Stromal cell of bone marrow (primary cell): ENCODE data around the gene GRM8.

ENCODE experiments used
- DNase-seq: peaks from one replicate; pipeline ENCODE4 v3.0.0-alpha.2; 2012; ENCODE audit warnings: low read depth

Gene GRM8

DNA sequence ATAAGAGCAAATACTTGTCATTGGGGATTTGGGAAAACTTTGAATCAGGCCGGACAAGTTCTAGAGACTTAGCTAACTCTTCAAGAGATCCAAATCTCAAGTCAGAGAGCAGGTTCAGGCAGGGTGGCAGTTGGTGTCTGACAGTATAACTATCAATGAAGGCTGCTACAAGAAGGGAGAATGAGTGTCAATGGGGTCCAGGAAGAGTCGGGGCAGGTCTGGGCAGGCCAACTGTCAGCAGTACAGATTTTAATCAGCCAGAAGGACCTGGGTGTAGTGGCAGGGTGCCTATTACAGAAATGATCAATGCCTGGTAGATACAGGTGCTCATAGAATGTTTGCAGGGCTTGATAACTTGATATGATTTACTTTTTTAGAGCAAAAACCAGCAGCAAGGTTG lies 751.1 kb downstream of the GRM8 start:
- no peak for DNase-seq

DNA sequence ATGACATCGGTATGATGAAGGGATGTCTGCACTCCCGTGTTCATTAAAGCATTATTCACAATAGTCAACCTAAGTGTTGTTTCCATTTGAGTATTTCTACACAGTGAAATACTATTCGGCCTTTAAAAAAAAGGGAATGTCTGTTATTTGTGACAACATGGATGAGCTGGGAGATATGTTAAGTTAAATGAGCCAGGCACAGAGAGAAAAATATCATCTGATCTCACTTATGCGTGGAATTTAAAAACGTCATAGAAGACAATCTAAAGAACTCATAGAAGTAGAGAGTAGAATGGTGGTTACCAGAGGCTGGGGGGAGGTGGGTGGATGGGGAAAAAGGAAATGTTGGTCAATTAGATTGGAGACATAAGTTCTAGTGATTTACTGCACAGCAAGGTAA lies 753.3 kb downstream of the GRM8 start:
- DNase-seq, result no peak

DNA sequence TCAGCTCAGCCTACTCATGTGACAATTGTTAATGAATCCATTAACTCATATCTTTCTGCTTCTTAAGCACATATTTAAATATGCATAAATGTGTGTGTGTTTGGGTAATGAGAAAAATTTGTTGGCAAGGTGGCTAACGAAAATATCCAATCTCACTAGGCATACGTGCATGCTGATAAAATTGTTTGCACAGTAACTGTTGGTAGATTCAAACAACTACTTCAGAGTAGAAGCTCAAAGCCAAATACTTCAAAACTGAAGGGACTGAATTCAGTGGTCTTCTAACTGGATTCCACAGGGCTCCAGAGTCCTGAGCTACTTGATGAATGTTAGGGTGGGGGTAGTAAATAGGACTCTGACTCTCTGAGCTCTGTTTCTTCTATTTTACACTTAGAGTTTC lies 757.0 kb downstream of the GRM8 start:
- no peak for DNase-seq

DNA sequence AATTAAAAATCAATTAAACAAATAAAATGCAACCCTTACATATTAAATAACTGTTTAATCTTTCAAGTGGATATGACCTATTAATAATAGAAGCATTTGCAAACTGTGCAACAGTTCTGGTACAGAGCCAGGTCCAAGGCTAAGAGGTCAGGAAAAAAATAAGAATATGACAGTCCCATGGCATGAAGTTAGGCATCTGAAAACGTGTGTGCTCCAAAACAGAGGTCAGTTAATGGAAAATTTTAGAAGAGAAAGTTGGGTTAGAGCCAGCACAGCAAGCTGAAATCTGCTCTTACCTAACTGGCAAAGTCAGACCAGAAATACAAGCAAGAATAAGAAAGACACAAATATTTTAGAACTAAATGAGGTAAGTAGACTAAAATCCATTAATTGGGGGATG lies 757.7 kb downstream of the GRM8 start:
- DNase-seq, result no peak

DNA sequence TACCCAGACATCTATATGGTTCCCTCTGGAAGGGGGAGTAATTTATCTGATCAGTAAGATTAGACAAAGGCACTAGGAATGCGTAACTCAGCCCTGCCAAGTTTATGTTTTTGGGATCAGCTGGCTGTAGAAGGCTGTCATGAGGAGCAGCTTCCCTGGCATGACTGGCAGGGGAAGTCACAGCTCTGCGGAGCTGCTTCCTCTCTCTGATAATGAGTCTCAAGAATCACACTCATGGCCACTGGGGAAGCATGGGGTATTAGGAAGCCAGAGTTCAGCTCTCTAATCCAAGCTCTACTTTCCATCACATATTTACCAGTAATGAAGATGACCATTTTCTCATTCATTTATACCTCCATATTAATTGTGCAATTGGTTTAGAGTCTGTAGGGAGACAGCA lies 758.9 kb downstream of the GRM8 start:
- no peak for DNase-seq

DNA sequence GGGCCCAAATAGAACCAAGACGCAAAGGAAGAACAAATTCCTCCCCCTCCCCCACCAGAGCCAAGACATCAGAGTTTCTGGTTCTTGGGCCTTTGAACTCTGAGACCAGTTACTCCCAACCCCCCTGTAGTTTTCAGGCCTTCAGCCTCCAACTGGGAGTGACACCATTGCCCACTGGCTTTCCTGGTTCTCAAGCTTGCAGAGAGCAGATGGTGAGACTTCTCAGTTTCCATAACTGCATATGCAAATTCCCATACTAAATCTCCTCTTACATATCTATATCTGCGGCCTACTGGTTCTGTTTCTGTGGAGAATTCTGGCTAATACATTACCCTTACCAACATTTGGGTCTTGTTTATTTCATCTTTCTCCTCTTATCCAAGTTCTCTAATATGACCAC lies 762.9 kb downstream of the GRM8 start:
- no peak for DNase-seq

DNA sequence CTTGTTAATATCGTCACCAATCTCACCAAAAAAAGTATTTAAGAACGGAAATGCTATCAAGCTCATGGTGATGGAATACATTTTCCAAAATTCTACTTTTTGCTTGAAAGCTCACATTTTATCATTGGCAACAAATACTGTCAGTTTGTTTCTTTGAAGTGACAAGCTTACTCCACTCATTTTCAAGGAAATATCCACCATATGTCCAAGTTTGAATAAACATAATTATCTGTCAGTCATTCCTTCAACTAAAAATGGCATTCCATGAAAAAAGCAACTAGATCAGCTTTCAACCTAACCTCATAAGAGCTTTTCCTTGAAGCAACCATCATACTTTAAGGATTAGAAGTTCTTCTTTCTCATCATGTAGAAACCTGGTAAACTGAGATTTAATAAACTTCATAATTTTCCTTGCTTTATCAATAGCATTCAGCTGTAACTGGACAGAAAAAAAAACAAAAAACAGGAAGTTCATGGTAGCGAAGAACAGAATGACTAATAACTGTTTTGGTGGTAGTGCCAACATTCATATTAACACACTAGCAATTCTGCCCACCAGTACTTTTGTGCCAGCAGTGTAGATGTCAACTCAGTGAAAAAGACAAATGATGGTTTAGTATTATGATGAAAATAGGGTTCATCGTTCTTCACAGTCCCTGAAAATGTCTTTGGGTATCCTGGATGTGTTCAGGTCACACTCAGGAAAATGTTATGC lies 764.9 kb downstream of the GRM8 start:
- DNase-seq, result no peak

DNA sequence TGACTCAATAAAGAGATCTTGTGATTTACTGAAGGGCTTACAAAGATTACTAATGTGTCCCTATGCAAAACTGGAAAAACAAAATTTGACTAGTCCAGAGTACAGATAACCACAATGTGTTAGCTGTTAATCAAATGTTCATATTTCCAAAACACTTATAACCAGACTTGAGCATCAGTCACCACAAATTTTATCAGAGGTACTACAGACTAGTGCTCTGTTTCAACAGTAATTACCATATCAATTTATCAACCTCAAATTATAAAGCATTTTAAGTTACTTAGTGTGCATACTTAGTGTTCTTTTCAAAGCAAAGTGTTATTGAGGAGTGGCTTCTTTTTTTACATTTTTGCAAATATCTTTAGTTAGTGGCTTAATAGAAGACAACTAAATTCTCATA lies 765.9 kb downstream of the GRM8 start:
- DNase-seq, result no peak

DNA sequence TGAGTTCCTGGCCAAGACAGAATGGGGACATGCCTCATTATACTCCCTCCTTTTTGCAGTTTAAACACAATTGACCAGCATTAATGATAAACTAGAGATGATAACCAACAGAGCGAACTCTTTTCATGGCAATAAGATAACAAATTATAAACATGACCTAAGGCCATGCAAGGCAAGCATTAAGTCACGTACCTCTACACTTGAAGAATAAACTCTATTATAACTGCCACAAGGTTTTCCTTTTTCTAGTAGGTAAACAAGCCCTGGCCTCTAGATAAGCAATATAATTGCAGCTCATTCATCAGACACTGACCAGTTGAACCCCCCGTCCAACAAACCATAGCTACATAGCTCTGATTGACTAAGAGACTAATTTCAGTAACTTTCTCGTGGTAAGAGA lies 767.0 kb downstream of the GRM8 start:
- DNase-seq, result no peak

DNA sequence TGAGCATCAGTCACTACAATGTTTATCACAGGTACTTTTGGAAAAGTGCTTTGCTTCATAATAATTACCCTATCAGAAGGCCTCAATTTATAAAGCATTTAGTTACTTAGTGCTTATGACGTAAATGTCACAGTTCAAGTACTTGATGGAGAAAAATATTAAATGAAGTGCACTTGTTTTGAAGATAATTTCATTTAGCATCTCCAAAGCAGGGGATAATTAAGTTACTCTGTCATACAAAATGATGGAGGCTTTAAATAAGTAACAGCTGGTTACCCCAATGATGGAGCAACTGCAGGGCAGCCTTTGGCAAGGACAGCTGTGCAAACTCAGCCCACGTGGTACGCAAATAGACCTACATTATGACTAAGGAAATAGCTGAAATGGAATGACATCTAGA lies 768.8 kb downstream of the GRM8 start:
- DNase-seq, result no peak

DNA sequence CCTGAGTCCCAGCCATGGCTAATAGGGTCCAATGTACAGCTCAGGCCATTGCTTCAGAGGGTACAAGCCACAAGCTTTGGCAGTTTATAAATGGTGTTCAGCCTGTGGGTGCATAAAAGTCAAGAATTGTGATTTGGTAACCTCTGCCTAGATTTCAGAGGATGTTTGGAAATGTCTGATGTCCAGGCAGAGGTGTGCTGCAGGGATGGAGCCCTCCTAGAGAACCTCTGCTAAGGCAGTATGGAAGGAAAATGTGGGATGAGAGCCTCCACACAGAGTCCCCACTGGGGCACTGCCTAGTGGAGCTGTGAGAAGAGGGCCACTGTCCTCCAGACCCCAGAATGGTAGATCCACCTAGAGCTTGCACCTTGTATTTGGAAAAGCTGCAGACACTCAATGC lies 779.9 kb downstream of the GRM8 start:
- DNase-seq, result no peak

DNA sequence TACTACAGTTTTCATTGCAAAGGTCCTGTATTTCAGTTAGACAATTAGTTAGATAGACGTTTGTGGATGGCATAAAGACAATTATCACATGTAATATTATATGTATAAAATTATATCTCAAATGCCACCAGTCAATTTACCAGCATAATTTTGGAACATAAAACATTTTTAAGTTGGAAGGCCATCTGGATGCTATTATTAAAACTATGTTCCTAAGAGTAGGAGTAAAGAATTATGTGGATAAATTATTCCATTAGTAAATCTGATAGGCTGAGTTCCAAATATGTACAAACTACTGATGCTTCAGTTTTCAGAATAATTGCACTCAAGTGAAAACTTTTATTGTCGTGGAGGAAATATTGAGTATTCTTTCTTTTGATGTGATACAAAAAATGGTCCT lies 790.3 kb downstream of the GRM8 start:
- no peak for DNase-seq

DNA sequence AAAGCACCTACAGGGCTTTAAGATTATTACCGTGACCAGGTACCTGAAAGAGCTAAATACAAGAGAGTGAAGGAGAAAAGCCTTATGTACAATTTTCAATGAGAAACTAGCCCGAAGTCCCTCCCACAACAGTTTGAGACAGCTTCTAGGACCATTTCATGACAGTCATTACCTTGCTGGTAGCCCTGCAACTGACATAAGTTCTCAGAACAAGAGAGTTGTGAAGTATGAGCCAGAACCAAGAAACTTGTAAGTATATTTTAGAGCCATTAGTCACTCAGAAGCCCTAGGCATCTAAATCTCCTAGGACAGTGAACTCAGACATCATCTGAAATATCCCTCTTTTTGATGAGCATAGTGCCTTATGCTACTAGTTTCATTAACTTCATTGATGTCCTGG lies 792.1 kb downstream of the GRM8 start:
- DNase-seq, result no peak

DNA sequence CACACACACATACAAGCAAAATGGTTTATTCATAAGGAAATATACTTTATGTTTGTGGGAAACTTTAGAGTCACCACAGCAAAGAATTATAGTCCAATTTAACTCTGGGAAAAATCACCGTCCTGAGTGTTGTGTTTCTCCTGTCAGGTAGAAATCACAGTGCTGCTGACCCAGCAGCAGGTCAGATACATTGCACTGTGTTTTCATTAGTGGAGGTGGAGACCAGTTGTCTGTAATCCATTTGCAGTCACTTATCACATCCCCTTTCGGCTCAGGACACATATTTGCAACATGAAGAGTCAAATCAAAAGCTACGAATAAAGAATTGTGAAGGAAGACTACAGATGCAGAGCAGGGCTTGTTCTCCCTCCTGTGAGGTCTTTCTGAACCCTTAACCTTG lies 799.6 kb downstream of the GRM8 start:
- no peak for DNase-seq

DNA sequence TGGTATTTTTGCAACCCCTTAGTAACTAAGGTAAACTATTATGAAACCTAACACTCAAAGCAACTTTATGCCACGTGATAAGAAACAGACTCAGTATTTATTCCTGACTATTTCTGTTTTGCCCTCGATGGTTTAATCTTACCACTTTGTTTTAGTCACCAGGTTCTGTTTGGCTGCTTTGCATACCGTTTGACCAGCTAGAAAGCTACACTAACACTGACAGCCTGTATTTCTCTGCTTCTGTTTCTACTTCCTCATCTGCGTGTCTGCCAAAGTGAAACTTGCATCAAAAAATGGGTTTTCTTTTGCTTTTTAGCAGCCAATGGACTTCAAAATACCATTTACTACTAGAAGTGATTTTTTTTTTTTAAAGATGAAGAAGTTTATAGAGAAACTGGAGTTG lies 802.5 kb downstream of the GRM8 start:
- DNase-seq, result no peak

DNA sequence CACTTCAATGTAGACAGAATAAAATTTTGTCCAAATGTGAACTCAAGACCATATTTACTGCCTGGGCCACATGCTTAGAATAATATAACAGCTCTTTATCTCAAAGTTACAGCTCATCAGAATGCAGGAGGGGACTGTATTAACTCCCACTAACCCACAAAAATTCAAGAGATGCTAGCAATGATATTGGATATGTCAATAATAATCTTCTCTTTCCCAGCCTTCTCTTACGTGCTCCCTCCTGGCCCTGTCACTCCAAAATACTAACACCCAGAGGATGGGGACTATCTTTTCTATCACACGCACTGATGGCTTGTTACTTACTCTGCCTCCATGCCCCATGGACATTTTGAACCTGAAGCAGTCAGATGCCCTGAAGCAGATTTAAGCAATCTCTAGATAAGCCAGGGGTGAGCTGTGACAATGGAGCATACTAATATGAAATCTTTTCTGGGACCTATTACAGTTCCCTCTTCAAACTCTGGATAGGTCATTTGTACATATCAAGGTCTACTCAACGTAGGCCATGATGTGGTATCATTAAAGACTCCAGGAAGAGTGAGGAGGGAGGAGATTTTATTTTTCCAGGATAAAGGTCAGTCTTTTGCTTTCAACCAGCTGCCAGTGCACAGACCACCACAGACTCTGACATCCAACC lies 803.0 kb downstream of the GRM8 start:
- DNase-seq, result no peak

DNA sequence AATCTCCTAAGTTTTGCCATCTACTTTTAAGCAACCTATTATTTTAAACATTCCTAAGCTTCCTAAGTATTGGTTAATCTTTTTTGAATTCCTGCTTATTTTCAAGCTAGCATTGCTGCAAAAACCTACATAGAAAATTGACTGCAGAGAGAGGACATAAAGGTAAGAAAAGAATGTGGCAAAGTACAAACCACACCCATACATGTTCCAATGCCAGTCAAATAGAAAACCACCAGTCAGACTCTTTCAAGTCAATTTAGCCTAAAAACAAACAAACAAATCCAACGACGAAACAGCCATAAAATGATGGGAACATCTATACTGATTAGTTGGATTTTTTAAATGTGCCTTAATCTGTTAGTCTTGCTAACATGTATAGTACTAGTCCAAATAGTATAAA lies 804.8 kb downstream of the GRM8 start:
- no peak for DNase-seq

DNA sequence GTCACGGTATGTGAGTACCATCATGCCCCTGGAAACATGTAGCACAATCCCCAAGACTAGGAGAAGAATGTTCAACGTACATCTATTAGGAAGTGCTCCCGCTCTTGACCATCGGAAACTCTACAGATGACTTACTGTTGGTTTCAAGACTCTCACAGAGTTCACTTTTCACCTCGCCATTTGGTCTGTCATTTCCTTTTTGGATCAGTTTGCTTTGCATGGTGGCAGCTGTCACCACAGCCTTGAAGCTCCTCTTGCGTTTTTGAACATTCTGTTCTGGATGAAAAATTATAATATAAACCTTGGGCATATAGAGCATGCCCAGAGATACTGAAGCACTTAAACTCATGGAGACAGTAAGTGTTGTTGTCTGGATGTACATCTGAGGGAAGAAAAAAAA lies 806.8 kb downstream of the GRM8 start:
- no peak for DNase-seq

DNA sequence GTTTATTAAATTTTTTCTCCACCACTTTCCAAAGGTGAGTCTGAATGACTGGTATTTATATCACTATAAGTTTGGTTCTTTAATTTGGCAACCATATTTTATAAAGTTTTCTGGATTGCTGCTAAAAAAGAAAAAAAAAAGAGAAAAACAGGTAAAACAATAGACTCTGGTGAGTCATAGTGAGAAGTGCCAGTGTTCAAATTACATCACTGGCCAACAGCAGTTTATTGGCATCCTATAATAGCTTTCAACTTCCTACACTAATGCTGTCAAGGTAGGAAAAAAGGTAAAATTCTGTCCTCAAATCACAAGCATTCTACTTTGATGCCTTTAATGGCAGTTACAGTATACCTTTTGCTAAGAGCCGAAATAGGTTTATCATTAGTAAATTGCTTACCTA lies 808.8 kb downstream of the GRM8 start:
- DNase-seq, result no peak

DNA sequence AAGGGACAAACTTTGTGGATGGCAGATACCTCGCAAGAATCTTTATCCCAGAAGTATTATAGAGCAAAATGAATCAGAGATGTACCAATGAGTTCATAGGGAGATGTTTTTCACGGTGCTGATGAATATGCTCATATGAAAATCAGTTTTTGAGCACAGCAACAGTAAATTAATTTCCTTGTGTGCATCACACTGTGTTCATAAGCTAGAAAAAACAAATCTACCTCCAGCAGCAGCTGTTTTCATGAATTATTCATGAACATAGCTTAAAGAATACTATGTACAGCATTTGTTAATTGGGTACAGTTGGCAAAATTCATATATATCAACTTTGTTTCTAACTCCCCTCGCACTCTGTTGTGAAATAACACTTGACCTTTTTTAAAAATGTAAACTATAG lies 809.8 kb downstream of the GRM8 start:
- no peak for DNase-seq

DNA sequence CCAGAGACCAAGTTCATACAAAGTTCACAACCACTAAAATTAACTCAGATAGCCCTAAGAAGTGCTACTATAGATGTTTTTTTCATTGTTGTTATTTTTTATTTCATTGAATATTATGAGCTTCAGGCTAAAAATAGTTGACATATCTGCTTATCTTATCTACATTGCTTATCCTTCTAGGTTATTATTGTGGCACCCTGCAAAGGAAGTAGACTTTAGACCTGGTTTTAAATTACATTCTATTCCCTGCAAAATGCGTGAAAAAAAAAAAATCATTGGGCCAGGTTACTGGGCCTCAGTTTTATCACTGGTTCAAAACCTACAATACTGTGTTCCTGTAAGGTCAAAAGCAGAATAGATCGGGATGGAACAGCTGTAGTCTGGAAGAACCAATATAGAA lies 811.0 kb downstream of the GRM8 start:
- DNase-seq, result no peak

DNA sequence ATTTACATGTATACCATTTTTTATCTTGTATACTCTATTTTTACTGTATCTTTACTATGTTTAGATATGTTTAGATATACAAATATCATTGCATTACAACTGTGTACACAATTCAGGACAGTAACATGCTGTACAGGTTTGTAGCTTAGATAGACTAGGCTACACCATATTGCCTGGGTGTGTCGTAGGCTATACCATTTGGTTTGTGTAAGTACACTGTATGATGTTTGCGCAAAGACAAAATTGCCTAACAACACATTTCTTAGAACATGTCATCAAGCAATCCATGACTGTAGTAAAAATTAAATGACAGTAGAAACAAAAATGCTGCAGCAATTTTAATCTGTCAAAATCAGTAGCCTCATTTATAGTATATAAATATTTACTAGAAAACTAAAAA lies 812.2 kb downstream of the GRM8 start:
- DNase-seq, result no peak

DNA sequence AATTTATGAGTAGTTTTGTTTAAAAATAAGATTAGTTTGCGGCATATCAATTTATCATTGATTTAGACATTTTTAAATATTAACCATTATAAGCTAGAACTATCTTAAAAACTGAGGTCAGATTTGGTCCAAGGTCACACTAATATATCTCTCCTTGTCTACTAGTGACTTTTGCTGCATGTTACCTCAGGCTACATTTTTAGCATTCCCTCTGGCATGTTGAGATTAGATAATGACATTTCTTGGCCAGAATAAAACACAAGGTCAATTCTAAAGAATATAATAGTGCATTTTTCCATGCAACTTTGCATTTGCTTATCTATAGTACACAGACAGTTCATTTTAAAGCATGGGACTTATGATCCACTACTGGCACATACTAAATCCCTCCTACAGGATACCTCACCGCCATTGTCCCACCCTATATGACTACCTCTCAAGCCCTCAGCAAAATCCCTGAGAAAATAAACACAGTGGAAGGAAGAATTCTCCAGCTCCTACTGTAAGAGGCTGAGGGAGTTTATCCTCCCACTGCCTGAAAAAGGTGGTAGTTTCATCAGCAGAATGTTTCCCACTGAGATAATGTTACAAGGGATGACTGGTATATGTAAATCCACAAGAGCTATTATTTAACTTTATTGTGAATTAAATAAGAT lies 816.4 kb downstream of the GRM8 start:
- DNase-seq, result no peak

DNA sequence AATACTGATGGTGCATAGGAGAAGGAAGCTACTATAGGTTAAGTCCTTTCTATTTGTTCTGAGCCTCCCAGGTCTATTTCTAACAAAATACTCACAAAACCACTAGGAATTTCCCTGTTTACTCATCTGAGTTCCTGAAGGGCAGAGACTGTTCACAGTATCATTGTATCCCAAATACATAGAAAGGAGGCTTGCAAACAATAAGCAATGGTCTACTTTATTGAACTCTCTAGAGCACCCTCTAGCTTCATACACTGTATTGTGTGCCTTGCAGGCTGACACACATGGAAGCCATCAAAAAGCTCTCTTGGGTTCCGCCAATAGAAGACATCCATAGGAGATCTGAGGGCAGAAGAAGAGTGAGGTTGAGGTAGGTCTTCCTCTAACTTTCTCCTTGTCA lies 826.1 kb downstream of the GRM8 start:
- DNase-seq, result no peak
